ENCODE measurements around the gene EHHADH. TPM values are rescaled to one million over a fixed set of nuclear protein-coding genes. Genes with fewer than 3 reads are reported as not detected.

Gene EHHADH
- total RNA-seq, 2 donors from 2014 or later = 8.3 to 9.2 TPM

DNA sequence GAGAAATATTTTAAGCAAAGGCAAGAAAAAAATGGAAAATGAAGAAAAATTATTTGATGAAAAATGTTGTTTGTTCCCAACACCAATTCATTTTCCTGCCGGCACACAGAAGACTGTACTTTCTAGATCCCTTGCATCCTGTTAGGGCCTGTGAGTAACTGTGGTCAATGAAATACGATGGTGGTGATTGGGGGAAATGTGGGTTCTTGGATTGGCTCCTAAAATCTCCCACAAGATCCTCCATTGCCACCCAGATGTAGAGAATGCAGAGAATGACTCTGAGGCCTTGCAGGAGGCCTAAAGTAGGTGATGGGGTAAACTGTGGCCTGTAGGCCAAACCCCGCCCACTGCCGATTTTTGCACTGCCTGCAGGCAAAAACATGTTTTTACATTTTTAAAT lies 54.6 kb downstream of the EHHADH start:
- 94 to 98% methylated on average over 4 of the region's 4 CpGs for WGBS, 2 donors
- H3K4me3 ChIP-seq = no peak overlapping the region
- H3K27ac ChIP-seq = no peak overlapping the region
- ATAC-seq (no peak), DNase-seq (no peak)
- H3K27me3 ChIP-seq = no peaks in the 10 kb centered on the region
- H3K4me1 ChIP-seq = no peaks in the 10 kb centered on the region
- no peaks in the 10 kb centered on the region for H3K9me3 ChIP-seq
- intact Hi-C loops (cut with DNase I) = no loop called here
- TF ChIP-seq, protein P1, sequence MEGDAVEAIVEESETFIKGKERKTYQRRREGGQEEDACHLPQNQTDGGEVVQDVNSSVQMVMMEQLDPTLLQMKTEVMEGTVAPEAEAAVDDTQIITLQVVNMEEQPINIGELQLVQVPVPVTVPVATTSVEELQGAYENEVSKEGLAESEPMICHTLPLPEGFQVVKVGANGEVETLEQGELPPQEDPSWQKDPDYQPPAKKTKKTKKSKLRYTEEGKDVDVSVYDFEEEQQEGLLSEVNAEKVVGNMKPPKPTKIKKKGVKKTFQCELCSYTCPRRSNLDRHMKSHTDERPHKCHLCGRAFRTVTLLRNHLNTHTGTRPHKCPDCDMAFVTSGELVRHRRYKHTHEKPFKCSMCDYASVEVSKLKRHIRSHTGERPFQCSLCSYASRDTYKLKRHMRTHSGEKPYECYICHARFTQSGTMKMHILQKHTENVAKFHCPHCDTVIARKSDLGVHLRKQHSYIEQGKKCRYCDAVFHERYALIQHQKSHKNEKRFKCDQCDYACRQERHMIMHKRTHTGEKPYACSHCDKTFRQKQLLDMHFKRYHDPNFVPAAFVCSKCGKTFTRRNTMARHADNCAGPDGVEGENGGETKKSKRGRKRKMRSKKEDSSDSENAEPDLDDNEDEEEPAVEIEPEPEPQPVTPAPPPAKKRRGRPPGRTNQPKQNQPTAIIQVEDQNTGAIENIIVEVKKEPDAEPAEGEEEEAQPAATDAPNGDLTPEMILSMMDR (IDR thresholded peaks at IDR 0.05) = no peak
- no peak for TF ChIP-seq POLR2A (IDR thresholded peaks at IDR 0.05)
- H3K36me3 ChIP-seq (replicated peaks in 1 of 2; ENCODE audit: insufficient read depth in 1 of 2, low read depth in 2 of 2) = no peaks in the 10 kb centered on the region

DNA sequence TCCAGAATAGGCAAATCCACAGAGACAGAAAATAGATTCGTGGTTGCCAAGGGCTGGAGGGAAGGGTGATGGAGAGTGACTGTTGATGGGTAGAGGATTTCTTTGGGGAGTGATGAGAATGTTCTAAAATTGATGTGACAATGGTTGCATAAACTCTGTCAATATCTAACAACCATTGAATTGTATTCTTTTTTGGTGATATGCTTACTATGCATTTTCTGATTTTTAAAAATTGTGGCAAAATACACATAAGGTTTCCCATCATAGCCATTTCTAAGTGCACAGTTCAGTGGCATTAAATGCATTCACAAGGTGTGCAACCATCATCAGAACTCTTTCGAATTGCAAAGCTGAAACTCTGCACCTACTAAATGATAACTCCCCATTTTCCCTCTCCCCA lies 56.8 kb downstream of the EHHADH start:
- Histone ChIP-seq H3K36me3 (replicated peaks in 1 of 2; ENCODE audit: insufficient read depth in 1 of 2, low read depth in 2 of 2) (no peaks in the 10 kb centered on the region), H3K4me1 (no peaks in the 10 kb centered on the region), H3K9me3 (no peaks in the 10 kb centered on the region), H3K27ac (no peak overlapping the region), H3K4me3 (no peak overlapping the region), H3K27me3 (no peaks in the 10 kb centered on the region)
- TF ChIP-seq, protein P1 (IDR thresholded peaks at IDR 0.05) = no peak
- no peak for TF ChIP-seq POLR2A (IDR thresholded peaks at IDR 0.05)
- 85 to 96% methylated on average over 2 of the region's 2 CpGs for WGBS, 2 donors
- ATAC-seq = no peak
- DNase-seq = no peak
- intact Hi-C loops (cut with DNase I) = no loop called here

DNA sequence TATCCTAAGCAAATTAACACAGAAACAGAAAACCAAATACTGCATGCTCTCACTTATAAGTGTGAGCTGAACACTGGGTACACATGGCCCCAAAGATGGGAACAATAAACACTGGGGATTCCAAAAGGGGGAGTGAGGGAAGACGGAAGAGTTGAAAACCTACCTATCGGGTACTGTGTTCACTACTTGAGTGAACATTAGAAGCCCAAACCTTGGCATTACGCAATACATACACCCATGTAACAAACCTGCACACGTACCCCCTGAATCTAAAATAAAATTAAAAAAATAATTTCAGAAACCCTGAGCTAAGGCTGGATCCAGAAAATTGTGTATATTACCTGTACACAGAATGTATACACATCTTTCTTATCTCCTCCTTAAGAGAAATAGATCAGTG lies 58.2 kb downstream of the EHHADH start:
- Histone ChIP-seq H3K27me3 (no peaks in the 10 kb centered on the region), H3K4me1 (no peaks in the 10 kb centered on the region), H3K36me3 (replicated peaks in 1 of 2; ENCODE audit: insufficient read depth in 1 of 2, low read depth in 2 of 2) (no peaks in the 10 kb centered on the region), H3K27ac (no peak overlapping the region), H3K9me3 (no peaks in the 10 kb centered on the region), H3K4me3 (no peak overlapping the region)
- ATAC-seq = no peak
- TF ChIP-seq POLR2A (IDR thresholded peaks at IDR 0.05) = no peak
- TF ChIP-seq, protein P1 (IDR thresholded peaks at IDR 0.05) = no peak
- no peak for DNase-seq
- intact Hi-C loops (cut with DNase I) = no loop called here
- WGBS, 2 donors = 95% methylated on average over 4 of the region's 4 CpGs

DNA sequence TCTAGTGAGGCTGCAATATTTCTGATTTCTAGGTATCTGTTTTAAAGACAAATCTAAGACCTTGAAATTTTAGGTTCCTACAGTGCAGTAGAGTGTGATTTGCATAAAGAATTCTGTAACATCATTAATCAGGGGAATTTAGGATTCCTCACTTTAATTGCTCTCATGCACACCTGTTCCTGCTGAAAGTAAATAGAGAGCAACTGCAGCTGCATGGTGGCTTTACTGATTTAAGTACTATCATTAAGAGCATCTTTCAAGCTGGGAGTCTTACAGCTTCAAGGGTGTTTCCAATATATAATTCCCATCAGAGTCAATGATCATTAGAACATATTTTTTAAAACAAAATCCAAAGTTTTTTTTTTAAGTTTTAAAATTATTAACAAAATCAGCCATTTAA lies 65.0 kb downstream of the EHHADH start:
- Histone ChIP-seq H3K9me3 (no peaks in the 10 kb centered on the region), H3K4me3 (no peak overlapping the region), H3K36me3 (replicated peaks in 1 of 2; ENCODE audit: insufficient read depth in 1 of 2, low read depth in 2 of 2) (no peaks in the 10 kb centered on the region), H3K27me3 (no peaks in the 10 kb centered on the region), H3K4me1 (no peaks in the 10 kb centered on the region), H3K27ac (no peak overlapping the region)
- DNase-seq (no peak), ATAC-seq (no peak)
- TF ChIP-seq, protein P1 (IDR thresholded peaks at IDR 0.05) = no peak
- no peak for TF ChIP-seq POLR2A (IDR thresholded peaks at IDR 0.05)
- intact Hi-C loops (cut with DNase I) = no loop called here

DNA sequence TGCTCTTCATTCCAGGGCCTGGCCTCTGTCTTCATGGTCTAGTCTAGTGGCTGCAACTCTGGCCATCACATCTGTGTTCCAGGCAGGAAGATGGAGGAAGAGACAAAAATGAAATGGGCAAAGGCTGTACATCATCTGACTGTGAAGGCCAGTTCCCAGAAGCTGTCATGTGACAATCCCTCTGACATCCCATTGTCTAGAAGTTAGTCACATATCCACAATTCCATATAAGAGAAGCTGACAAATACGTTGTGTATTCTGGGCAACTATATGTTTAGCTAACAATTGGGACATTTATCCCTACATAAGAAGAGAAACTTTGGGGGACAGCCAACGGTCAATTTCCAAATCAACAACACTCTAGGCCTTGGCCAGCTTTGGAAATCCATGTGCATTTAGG lies 66.5 kb downstream of the EHHADH start:
- Histone ChIP-seq H3K27ac (no peak overlapping the region), H3K27me3 (no peaks in the 10 kb centered on the region), H3K9me3 (no peaks in the 10 kb centered on the region), H3K4me1 (no peaks in the 10 kb centered on the region), H3K36me3 (replicated peaks in 1 of 2; ENCODE audit: insufficient read depth in 1 of 2, low read depth in 2 of 2) (no peaks in the 10 kb centered on the region), H3K4me3 (no peak overlapping the region)
- no peak for TF ChIP-seq POLR2A (IDR thresholded peaks at IDR 0.05)
- TF ChIP-seq, protein P1 (IDR thresholded peaks at IDR 0.05) = no peak
- intact Hi-C loops (cut with DNase I) = no loop called here
- 74 to 84% methylated on average over 2 of the region's 2 CpGs for WGBS, 2 donors
- ATAC-seq (no peak), DNase-seq (no peak)

Measured in body of pancreas (tissue), 4 donors.